DOHH2 (cell line): ENCODE results near the gene UBAP2L.

Experiments
- H3F3A ChIP-seq: fragments of 200-600 bp; sonication (generic), shearing (Covaris generic); 2 replicates; pipeline ENCODE4 v1.6.0; 2016; ENCODE audit warnings: antibody characterized with exemption, mild to moderate bottlenecking; ENCODE audit not compliant: control insufficient read depth, insufficient read depth
- H3K27ac ChIP-seq: fragments of 200-600 bp; sonication (generic); 2 replicates; pipeline ENCODE4 v1.5.1; 2014; ENCODE audit warnings: low read depth, mild to moderate bottlenecking, low read length, moderate library complexity
- H3K27me3 ChIP-seq: fragments of 200-600 bp; sonication (generic); 2 replicates; pipeline ENCODE4 v1.6.1; 2014; ENCODE audit warnings: mild to moderate bottlenecking, low read length, mixed read lengths; ENCODE audit not compliant: control insufficient read depth
- H3K36me3 ChIP-seq: fragments of 200-600 bp; sonication (generic); 2 replicates; pipeline ENCODE4 v1.6.1; 2014; ENCODE audit warnings: mild to moderate bottlenecking, low read length, moderate library complexity, mixed read lengths; ENCODE audit not compliant: control insufficient read depth
- H3K4me1 ChIP-seq: fragments of 200-600 bp; sonication (generic); 2 replicates; pipeline ENCODE4 v1.6.1; 2014; ENCODE audit warnings: mild to moderate bottlenecking, low read length, mixed read lengths; ENCODE audit not compliant: control insufficient read depth
- H3K4me2 ChIP-seq: fragments of 200-600 bp; sonication (generic); 2 replicates; pipeline ENCODE4 v1.6.0; 2014; ENCODE audit warnings: mild to moderate bottlenecking, low read length, moderate library complexity
- H3K4me3 ChIP-seq: fragments of 200-600 bp; sonication (generic); 2 replicates; pipeline ENCODE4 v1.5.1; 2014; ENCODE audit warnings: mild to moderate bottlenecking, low read length, mixed read lengths
- H3K79me2 ChIP-seq: fragments of 200-600 bp; sonication (generic); 2 replicates; pipeline ENCODE4 v1.6.1; 2014; ENCODE audit warnings: mild to moderate bottlenecking, low read length, mixed read lengths; ENCODE audit not compliant: control insufficient read depth
- H3K9me2 ChIP-seq: fragments of 200-600 bp; sonication (generic); replicated peaks from 2 replicates; pipeline ENCODE4 v1.6.1; 2014; ENCODE audit warnings: mild to moderate bottlenecking, low read length, mixed read lengths; ENCODE audit not compliant: control insufficient read depth
- H3K9me3 ChIP-seq: fragments of 200-600 bp; sonication (generic); 2 replicates; pipeline ENCODE4 v1.6.1; 2014; ENCODE audit warnings: antibody characterized with exemption, low read length, mixed read lengths; ENCODE audit not compliant: control insufficient read depth, insufficient read depth
- H4K20me1 ChIP-seq: fragments of 200-600 bp; sonication (generic); 2 replicates; pipeline ENCODE4 v1.6.0; 2014; ENCODE audit warnings: low read depth, mild to moderate bottlenecking, antibody characterized with exemption, low read length, moderate library complexity; ENCODE audit not compliant: control insufficient read depth, insufficient read depth
- EZH2phosphoT487 ChIP-seq: fragments of 200-600 bp; sonication (generic); IDR thresholded peaks from 2 replicates; pipeline ENCODE4 v1.6.1; 2017; ENCODE audit warnings: borderline replicate concordance, mild to moderate bottlenecking, antibody characterized with exemption, low read length, moderate library complexity, mixed read lengths
- TF ChIP-seq, protein P1 (sequence below): fragments of 200-600 bp; sonication (generic); IDR thresholded peaks from one replicate; pipeline ENCODE4 v1.5.1; 2014; ENCODE audit warnings: antibody characterized with exemption, mild to moderate bottlenecking, low read depth, low read length; ENCODE audit not compliant: poor library complexity, severe bottlenecking

Gene UBAP2L

DNA sequence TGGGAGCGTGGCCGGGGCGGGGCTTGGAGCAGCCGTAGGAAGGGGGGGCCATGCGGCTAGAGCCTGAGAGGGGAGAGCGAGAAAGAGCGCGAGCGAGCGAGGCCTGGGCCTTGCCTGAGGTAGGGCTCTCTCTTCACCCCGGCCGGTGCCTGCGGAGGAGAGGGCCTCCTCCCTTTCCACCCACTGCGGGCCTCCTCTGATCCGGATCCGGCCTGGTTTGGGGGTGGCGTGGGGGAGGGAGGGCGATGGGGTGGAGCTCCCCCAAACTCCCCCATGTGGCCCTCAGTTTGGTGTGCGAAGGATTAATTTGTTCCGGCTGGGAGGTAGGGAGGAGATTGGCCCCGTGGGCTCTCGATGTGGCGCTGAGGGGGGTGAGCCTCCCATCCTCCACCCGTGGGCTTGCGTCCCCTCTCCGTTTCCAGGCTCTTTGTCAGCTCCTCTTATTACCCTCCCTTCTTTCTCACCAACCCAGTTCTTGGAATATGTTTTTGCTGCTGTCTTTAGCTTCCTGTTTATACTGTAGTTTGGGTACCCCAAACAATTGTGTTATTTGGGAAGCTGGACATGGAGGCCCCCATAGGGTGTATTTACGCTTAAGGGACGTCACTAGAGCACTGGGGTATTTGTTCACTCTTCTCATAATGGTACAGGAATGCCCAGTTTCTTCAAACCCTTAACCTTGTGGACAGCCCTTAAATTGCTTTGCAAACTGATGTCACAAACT, 685 bp downstream of the UBAP2L start:
- no peaks in the 10 kb centered on the region for H3K9me2 ChIP-seq
- no peaks in the 10 kb centered on the region for H3K27me3 ChIP-seq
- peak overlapping the region; percentile 72 for H3K4me2 ChIP-seq
- peaks cover 3% of the 10 kb centered on the region; the same call in 1 of the 2 replicates for H3K9me3 ChIP-seq
- H3K27ac ChIP-seq = peak overlapping the region; percentile 64
- H3K4me3 ChIP-seq = peak overlapping the region; percentile 72
- peaks cover 48% of the 10 kb centered on the region for H3K4me1 ChIP-seq
- no peak for TF ChIP-seq EZH2phosphoT487
- TF ChIP-seq, protein P1, sequence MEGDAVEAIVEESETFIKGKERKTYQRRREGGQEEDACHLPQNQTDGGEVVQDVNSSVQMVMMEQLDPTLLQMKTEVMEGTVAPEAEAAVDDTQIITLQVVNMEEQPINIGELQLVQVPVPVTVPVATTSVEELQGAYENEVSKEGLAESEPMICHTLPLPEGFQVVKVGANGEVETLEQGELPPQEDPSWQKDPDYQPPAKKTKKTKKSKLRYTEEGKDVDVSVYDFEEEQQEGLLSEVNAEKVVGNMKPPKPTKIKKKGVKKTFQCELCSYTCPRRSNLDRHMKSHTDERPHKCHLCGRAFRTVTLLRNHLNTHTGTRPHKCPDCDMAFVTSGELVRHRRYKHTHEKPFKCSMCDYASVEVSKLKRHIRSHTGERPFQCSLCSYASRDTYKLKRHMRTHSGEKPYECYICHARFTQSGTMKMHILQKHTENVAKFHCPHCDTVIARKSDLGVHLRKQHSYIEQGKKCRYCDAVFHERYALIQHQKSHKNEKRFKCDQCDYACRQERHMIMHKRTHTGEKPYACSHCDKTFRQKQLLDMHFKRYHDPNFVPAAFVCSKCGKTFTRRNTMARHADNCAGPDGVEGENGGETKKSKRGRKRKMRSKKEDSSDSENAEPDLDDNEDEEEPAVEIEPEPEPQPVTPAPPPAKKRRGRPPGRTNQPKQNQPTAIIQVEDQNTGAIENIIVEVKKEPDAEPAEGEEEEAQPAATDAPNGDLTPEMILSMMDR = no peak
- peaks cover 27% of the 10 kb centered on the region; the same call in 1 of the 2 replicates for H4K20me1 ChIP-seq
- H3K79me2 ChIP-seq = peaks cover 97% of the 10 kb centered on the region
- peaks cover 92% of the 10 kb centered on the region for H3K36me3 ChIP-seq
- H3F3A ChIP-seq = no peaks in the 10 kb centered on the region

DNA sequence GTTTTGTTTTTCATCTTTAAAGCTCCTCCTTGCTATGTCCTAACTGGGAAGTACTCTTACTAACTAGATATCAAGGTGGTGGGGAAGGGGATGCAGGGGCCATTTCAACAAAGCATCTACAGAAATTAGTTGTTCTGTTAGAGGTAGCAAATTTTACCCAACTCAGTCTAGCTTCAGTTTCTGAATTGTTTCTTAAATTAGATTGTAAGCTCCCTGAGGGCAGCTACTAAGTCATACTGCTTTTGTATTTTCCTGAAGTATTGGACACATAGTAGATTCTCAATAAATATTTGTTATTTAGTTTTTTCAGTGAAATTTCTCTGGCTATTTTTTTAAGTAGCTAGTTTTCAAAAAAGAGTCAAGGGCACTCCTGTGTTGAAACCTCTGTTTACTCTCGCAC, 1.8 kb downstream of the UBAP2L start:
- H3K27ac ChIP-seq = no peak overlapping the region
- no peaks in the 10 kb centered on the region for H3K9me2 ChIP-seq
- H3K36me3 ChIP-seq = peaks cover 92% of the 10 kb centered on the region
- H3K4me1 ChIP-seq = peaks cover 46% of the 10 kb centered on the region
- TF ChIP-seq, protein P1 = no peak
- no peak for TF ChIP-seq EZH2phosphoT487
- peaks cover 31% of the 10 kb centered on the region; the same call in 1 of the 2 replicates for H4K20me1 ChIP-seq
- H3K4me2 ChIP-seq = peak overlapping the region; percentile 72
- peaks cover 3% of the 10 kb centered on the region; the same call in 1 of the 2 replicates for H3K9me3 ChIP-seq
- peaks cover 97% of the 10 kb centered on the region for H3K79me2 ChIP-seq
- H3K4me3 ChIP-seq = peak overlapping the region; percentile 72
- H3F3A ChIP-seq = no peaks in the 10 kb centered on the region
- no peaks in the 10 kb centered on the region for H3K27me3 ChIP-seq

DNA sequence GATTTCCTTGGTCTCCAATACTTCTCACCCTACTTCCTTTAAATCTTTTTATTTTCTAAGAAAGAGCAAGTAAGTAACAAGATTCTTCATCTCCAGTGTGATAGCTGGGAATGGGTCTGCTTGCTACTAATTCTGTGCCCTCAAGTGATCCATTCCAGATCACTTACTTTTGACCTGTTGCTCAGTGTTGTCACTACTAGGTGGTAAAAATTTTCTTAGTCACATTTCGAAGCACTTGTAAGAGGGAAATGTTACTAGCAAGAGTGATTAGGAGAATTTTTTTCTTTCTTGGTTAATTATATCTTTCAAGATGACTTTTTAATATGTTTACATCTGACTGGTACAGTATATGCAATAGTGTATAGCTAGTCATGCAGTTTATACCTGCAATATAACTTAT, 2.2 kb downstream of the UBAP2L start:
- Histone ChIP-seq H4K20me1 (peaks cover 31% of the 10 kb centered on the region; the same call in 1 of the 2 replicates), H3K9me2 (no peaks in the 10 kb centered on the region), H3K4me1 (peaks cover 42% of the 10 kb centered on the region), H3K27me3 (no peaks in the 10 kb centered on the region), H3K27ac (no peak overlapping the region), H3K4me2 (peak overlapping the region; percentile 72), H3K4me3 (peak overlapping the region; percentile 72), H3K36me3 (peaks cover 92% of the 10 kb centered on the region), H3F3A (no peaks in the 10 kb centered on the region), H3K79me2 (peaks cover 97% of the 10 kb centered on the region), H3K9me3 (peaks cover 3% of the 10 kb centered on the region; the same call in 1 of the 2 replicates)
- no peak for TF ChIP-seq EZH2phosphoT487
- TF ChIP-seq, protein P1 = no peak
